Measurements from ENCODE around the gene ITPR1. TPM values are rescaled to one million over a fixed set of nuclear protein-coding genes. Genes with fewer than 3 reads are reported as not detected.
"Not testable (repeated sequence)": the region's sequence is repeated elsewhere in the genome, so short reads cannot be mapped to it uniquely, and the experiment has no call there.

The ITPR1 gene
- 10 to 100 TPM; 34.8 to 47.9 (median 40.8) TPM for polyA plus RNA-seq (ENCODE audit: insufficient read depth in 1 of 5, insufficient read length in 5 of 5, low replicate concordance in 1 of 5)
- long read RNA-seq, donor 1, partial matches to known transcripts, result 8 of 14 reads
- long read RNA-seq, donor 1, other reads (novel, unspliced or antisense), result 0 of 14 reads
- long read RNA-seq, donor 2, partial matches to known transcripts, result 0 of 1 reads
- long read RNA-seq, donor 2, other reads (novel, unspliced or antisense), result 0 of 1 reads
- long read RNA-seq, donor 3, partial matches to known transcripts, result 0 of 1 reads
- long read RNA-seq, donor 3, other reads (novel, unspliced or antisense), result 0 of 1 reads
- long read RNA-seq, donor 4, partial matches to known transcripts, result 6 of 10 reads
- long read RNA-seq, donor 4, other reads (novel, unspliced or antisense), result 0 of 10 reads
- long read RNA-seq, donor 5, partial matches to known transcripts, result 0 of 1 reads
- long read RNA-seq, donor 5, other reads (novel, unspliced or antisense), result 0 of 1 reads
- long read RNA-seq, donor 6, partial matches to known transcripts, result 6 of 8 reads
- long read RNA-seq, donor 6, other reads (novel, unspliced or antisense), result 0 of 8 reads
- long read RNA-seq, donor 7, full-length matches to known transcripts, result 5 of 5 reads
- long read RNA-seq, donor 7, partial matches to known transcripts, result 0 of 5 reads
- long read RNA-seq, donor 7, other reads (novel, unspliced or antisense), result 0 of 5 reads
- long read RNA-seq, donor 8, result 0 reads

DNA sequence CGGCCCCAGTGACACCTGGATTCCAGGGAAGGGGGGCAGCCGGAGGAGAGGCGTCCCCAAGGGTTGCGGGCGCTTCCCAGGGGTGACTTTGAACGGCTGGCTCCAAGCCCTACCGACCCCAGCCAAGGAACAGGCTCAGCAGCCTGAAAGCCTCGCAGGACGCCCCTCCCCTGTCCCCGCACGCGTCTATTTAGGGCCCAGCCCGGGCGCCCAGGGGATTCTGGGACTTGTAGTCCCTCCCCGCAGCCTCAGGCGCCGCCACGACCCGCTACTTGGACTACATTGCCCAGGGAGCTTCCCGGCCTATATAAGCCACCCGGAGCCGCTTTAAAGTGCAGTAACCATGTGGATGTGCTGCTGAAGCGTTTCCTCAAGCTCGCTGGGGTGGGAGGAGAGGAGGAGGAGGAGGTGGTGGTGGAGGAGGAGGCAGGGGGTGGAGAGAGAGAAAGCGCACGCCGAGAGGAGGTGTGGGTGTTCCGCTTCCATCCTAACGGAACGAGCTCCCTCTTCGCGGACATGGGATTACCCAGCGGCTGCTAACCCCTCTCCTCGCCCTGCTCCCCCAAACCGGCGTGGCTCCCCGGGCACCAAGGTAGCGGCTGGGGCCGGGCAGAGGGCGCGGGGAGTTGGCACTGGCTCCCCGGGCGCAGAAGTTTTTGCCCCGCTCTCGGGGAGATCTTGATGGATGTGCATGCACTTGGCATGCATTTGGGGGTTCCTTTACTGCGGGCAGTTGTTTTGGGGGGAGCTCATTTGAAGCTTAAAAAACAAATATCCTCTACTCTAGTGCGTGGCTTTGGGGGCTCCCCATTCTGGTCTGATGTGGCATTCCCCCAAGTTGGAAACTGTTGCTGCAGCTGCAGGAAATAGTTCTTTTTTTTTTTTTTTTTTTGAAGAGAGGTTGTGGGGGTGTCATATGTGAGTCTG lies at the start of gene ITPR1:
ITPR1 (plus strand) TSS at position 335 of the 927 bp plus-strand sequence. CDS start 23,144 bp downstream, outside the sequence.
- DNase-seq, result peak; percentile 98 to 99

DNA sequence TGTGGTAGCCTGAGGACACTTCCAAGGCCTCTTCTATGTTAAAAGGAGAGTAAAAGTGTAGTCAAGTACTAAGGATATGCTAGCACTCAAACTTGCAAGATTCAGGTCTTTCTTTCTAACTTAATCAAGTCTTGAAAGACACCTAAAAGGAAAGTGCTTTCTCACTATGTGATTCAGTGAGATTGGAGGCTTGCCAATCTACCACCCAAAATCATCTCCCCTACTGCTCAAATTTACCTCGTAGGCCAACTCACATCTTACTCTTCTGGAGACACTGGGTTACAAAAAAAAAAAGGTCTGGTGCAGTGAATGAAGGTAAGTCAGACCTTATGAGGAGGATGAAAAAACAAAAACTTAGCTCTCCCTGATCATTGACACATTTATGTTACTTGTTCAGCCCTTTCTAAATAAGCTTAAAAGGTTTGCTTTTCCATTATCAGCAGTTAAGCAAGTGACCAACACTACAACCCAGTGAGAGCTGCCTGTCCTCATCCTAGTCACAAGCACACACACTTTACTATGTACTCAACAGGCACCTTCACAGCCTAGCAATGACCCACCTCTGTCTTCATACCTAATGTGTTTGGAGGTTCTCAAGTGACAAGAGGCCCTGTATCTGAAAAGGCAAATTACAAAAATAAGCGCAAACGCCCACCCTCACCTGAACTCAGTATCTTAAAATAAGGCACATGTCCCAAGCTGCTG lies 45.7 kb upstream of the ITPR1 start:
- no peak for DNase-seq

DNA sequence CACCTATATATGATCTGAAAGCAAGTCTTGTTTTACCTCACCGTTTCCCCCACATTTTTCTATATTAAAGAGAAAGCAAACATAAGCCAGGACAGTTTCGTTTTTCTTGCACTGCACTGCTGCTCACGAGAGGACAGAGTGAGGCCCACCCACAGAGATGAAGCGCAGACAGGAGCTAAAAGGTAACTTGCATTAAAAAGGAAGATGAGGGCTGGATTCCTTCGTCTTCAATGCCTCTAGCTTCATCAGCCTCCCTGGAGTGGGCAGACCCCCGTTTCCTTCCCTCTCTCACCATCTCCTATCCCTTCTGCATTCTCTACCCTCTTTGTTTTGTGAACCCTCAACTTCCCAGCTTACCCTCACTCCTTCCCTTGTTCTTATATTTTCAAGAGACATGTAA lies 45.0 kb upstream of the ITPR1 start:
- no peak for DNase-seq

DNA sequence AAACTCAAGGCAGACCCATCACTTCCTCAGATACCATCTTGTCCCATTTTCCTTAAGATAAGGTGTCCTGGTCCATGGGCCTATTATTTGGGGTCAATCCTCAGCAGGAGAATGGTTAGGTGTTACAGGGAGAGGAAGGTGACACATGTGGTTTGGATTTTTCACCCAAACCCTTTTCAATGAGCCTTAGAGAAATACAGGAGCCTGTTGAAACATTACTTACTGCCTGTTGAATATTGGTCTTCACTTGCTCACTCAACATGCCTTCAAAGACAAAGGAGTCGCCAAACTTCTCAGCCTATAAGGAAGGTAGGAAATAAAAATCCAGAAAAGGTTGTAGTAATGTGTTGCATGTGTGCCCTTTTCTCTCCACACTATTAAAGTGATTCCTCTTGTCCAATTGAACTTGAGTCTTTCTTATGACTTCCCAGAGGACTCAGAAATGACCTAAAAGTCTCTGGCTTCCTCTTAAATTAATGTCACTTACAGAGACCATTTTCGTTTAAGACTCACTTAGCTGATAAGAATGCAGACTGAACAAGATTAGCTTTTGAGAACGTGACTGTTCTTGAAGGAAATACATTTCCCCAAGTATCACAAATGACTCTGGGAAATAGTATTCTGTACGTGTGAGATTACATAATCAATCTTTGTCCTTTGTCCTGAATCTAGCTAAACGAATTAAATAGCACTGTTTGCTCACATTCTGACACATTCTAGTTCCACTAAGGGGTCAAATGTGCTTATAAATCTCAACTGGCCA lies 43.9 kb upstream of the ITPR1 start:
- DNase-seq, result no peak

DNA sequence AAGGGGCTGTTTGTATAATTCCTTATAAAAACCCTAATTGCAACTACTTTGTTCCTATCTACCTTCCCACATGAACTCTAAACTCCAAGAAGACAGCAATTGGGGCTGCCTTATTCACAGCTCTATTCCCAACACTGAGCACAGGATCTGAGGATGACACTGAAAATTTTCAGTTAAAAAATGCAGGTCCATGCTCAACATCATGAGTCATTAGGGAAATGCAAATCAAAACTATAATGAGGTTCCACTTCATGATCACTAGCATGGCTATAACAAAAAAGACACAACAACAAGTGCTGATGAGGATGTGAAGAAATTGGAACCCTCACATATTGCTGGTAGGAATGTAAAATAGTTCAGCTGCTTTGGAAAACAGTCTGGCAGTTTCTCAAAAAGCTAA lies 39.0 kb upstream of the ITPR1 start:
- DNase-seq, result no peak

DNA sequence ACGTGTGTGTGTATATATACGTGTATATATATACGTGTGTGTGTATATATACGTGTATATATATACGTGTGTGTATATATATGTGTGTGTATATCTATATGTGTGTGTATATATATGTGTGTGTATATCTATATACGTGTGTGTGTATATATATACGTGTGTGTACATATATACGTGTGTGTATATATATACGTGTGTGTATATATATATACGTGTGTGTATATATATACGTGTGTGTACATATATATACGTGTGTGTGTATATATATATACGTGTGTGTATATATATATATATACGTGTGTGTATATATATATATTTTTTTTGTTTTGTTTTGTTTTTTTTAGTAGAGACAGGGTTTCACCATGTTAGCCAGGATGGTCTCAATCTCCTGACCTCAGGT lies 36.4 kb upstream of the ITPR1 start:
- DNase-seq, result not testable (repeated sequence)

DNA sequence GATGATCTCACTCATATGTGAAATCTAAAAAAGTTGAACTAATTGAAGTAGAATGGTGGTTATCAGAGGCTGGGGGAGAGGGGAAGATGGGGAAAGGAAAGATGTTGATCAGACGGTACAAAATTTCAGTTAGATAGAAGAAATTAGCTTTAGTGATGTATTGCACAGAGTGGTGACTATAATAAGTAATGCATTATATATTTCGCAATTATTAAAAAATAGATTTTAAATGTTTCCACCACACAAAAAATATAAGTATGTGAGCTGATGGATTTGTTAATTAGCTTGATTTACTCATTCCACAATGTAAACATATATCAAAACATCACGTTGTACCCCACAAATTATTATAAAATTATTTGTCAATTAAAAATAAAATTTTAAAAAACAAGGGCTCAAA lies 34.2 kb upstream of the ITPR1 start:
- DNase-seq, result no peak

DNA sequence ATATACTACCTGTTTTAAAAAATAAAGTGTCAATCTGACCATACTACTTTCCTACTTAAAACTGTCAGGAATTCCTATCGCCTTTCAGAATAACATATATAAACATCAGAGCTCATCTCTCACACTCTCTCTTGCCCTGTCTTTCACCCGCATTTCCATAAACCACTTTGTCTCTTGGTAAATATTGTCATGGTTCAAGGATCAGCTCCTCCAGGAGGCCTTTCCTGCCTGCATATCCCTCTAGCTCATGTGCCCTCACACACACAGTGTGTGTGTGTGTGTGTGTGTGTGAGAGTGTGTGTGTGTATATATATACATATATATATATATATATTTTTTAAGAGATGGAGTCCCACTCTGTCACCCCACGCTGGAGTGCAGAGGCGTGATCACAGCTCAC lies 32.8 kb upstream of the ITPR1 start:
- DNase-seq, result no peak

DNA sequence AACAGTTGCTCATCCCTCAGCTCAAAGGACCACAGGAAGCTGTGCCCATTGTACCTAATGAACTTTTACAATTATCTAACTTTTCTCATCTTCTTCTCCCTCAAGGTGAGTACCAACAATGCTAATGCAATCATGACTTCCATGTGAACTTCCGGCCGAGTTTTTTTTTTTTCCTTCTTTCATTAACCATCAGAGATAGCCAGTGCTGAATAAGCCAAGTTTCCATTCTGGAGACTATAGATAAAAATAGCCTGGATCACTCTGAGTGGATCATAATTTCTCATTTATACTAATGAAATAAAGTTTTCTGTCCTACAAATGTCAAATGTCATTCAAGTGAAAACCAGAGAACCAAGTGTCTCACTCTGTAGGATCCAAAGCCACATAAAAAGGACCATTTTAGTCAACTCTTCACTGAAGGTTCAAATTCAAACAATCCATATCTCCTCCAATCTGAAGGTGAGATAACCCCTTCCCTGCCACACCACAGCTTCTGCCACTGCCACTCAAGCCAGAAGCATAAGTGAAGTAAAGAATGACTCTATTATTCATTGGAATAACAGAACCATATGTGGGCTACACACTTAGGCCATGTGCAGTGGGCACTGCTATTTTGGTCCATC lies 31.6 kb upstream of the ITPR1 start:
- DNase-seq, result no peak

DNA sequence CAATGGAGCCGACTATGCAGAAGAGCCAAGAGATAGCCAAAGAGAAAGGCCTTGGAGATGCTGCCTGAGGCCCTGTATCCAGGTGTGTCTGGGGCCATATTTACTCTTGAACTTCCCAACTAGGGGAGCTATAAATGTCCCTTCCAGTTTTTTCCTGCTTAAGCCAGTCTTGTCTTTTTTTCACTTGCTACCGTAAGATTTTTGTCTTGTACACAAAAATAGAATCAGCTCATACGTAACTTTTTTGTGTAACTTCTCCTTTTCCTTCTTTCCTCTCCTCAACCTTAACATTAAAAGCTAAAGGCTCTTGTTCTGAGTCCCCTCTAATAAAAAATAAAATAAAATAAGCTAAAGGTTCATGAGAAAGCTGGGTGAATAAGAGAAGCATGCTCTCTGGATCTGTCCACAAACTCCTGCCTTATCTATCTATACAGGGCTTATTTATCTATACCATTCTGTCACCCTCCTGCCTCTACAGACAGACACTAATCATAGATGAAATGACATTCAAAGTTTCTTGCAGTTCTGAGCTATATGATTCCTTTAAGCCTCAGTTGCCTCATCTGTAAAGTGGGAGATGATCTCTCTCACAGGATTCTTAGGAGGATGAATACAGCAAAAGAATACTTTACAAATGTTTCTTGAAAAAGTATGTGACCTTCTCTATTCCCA lies 30.6 kb upstream of the ITPR1 start:
- DNase-seq, result no peak

DNA sequence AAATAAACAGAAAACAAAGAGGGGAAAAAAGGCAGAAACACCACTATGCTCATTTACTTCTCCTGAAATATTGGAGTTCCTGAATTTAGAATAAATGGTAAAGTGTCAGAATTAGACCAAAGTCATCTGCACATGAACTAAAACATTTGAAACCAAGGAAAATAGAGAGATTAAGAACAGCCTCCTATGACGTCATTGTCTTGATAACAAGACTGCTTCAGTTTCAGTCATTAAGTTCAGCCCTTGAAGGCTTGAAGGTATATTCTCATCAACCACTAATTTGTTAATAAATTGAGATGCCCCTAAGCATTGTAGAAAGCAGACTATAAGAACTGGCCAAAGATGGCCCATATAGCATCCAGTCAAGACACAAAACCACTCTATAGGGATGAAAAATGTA lies 28.6 kb upstream of the ITPR1 start:
- DNase-seq, result no peak

DNA sequence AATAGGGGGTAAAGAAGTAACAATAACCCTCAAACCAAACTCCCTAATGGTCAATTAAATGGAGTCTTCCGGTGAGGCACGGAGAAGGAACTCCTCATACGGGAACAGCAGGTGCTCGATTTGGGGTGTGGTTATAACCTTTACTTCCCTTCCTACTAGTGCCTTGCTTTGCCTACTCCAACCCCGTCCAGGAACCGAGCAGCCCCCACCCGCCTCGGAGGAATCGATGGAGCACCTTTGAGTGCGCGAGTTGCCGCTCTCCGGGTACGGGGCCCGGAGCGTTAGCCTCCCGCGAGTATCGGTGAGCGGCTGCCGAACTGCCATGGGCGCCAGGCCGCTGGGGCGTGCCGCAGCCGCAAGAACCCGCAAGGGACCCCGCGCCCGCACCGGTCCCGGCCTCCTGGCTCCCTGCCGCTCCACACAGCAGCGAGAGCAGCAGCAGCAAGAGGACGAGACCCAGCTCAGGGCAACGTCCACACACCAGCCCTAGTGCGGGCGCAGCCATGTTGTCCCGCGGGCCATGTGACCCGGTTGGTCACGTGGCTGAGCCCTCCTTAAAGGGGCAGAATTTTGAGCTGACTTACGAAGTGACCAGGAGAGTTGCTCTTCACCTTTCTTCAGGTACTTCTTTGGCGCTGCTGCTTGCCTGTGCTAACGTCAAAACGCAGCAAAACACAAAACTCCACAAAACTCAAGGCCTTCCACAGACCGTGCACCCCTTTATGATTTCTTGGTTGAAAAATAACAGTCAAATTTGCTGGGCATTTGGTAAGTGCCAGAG lies 26.2 kb upstream of the ITPR1 start, which contains the start of gene SUMF1:
SUMF1 (minus strand) TSS at position 529 of the 781 bp plus-strand sequence; CDS start at position 505, 24 bp downstream.
- peak; percentile 67 to 72 for DNase-seq

DNA sequence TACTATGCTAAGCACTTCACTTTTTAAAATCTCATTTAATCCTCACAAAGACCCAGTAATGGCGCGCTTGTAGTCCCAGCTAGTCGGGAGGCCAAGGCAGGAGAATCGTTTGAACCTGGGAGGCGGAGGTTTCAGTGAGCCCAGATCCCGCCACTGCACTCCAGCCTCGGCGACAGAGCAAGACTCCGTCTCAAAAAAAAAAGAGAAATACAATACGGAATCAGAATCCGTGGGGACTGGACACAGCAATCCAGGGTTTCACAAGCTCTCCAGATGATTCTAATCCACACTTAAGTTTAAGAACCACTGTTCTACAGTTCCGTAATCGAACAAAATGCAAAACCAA lies 25.7 kb upstream of the ITPR1 start:
- no peak for DNase-seq

DNA sequence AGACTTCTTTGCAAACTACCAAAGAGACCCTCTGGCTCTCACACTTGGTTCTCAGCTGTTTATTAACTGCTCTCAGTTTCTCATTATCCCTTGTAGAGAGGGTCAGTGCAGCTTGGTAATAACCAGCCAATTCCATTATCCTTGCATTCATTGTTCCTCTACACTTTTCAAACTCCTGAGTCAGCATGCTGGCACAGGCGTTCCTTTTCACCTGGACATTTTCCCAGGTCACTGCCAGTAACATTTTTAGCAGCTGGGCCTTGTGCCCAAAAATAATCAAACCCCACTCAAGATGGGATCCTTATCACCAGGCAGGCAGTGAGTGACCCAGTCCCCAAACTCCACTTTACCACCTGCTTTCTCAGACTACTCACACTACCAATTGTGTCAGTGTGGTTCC lies 21.2 kb upstream of the ITPR1 start:
- no peak for DNase-seq

DNA sequence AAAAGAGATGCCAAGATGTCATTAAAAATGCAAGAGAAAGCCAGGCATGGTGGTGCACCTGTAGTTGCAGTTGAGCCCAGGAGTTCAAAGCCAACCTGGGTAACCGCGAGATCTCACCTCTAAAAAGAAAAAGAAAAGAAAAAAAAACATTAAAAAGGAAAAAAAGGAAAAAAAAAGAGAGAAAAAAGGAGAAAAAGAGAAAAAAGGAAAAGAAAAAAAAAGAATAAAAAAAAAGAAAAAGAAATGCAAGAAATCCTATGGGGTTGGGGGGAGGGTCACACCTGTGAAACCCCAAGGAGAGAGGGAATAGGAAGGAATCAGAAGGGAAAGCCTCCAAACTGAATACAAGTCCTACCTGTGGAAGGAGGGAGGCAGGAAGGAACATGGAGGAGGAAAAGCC lies 20.8 kb upstream of the ITPR1 start:
- no peak for DNase-seq

DNA sequence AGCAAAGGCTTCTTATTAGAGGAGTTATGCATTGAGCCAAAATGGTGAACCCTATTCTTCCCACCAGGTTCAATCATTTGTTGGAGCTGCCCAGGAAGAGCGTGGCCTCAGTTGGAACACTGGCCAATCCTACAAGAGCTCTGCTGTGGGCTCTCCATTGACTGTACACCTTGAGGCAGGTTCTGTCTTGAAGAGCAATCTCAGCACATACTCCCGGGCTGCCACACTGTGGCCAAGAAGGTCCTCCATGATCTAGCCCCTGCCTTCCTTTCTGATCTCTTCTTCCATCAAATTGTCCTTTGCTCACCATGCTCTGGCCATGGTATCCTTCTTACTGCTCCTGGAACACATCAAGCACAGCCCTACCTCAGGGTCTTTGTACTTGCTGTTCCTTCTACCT lies 20.4 kb upstream of the ITPR1 start:
- no peak for DNase-seq

DNA sequence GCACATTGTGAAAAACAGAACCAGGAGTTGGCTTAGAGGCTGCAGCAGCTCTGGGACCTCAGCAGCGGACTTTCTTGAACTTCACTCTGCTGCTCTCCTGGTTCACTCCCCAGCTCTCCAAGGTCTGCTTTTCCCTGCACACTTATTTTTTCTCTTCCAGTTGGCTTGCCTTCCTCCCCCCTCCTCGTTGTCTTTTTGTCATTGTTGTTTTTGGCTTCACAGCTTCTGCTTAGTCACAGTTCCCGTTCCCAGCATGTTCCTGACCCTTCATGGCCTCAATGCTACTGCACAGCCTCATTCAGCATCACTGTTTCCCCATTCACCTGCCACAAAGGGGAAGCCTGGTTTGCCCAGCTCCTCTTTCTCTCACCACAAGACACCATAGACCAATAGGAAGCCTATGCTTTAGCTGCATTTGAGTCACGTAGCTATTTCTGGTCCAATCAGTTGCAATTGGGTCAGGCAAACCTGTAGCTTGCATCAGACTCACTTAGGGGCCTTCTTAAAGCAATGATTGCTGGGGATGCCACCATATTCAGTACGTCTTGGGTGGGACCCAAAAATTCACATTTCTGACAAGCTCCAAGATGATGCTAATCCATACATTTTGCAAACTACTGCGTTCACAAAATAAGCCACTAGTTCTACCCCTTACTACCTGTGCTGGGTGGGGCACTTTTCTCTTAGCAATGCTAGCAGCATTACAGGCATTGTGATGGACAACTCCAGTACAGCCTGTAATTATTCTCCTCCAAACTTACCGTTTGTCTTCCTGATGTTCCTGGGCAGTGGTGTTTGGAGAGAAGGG lies 18.3 kb upstream of the ITPR1 start:
- DNase-seq, result no peak

DNA sequence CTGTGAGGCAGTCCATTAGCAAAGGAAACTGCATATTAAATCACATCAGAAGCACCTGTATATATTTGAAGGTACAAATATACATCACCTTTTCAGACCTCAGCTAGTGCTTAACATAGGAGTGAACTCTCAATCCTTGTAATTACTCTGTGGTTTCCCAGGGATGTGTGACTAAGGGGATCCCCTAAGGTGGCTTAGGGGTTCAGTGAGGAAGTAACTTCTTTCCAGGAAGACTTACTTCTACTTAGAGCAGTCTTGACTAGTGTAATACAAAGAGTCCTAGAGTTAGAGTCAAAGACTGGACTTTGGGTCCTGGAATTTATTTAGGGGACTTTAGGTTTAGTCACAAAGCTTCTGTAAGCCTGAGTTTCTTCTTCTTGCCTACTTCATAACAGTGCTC lies 17.3 kb upstream of the ITPR1 start:
- no peak for DNase-seq
